NCI-H1092 treated with DMSO at 0.1 percent for 48 hours (cell line): ENCODE data around the gene KDM1B.

Experiments used
- DNase-seq: peaks from one replicate; lab custom pipeline; 2025; lab: John Stamatoyannopoulos, UW

Gene KDM1B

DNA sequence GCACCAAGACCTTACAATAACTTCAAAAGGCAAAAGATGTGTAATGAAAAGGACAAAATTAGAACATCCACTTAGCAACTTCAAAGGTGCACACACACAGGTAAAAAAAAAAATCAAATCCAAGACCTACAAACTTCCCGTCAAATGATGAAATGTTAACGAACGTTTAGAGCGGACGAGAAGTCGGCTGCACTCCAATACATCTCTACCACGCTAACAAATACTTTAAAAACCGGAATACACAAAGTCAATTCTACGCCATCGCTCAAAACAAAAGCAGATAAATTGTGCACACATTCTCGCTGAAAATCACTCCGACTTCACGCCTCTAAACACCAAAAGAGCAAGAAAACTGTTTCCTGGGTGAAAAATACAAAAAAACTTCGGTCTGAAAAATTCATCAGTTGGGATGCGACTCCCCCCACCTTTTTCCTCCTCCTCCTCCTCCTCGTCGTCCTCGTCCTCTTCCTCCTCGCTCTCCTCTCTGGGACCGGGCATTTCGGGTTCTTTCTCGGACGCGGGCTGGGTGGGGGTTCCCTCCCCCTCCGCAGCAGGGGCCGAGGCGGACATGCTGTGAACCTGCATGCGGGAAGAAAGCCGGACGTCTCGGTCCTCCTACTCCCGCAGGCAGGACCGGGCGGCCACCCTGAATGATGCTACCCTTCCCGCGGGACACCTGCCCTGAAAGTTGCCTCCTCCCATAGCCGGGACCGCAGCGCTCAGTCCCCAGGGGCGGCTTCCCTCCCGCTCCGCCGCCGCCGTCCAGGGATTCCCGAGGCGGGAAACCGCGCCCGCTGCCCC is 108.4 kb downstream of the KDM1B start:
- DNase-seq: peak; percentile 31

DNA sequence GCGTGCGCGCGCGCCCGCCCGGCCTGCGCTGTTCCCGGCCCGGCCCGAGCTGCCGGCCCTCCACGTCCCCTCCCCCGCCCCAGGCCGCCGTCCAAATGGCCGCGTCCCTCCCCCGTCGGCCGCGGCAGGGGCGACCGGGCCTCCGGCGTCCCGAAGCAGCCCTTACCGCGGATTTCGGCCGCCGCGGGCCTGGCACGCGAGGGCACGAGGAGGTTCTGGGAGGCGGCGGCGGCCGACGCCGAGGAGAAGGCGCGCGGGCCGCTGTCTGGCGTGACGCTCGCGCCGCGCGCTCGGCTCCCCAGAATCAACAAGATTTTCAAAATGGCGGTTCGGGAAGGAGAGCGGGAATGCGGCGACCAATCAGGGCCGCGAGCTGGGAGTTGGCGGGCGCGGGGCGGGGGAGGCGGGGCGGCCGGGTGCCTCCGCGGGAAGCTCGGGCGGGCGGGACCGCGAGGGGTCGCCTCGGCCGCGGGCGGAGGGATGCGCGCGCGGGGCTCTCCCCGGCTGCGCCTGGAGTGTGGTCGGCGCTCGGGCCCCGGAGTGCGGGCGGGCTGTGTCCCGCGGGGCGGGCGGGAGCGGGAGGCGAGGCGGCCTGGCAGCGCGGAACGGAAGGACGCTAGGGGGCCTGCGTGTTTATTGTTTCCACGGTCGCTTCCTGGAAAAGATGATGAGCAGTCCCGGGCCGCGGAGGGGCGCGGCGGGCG is 109.1 kb downstream of the KDM1B start, which contains the start of gene DEK:
Gene DEK, minus strand, starts transcription at position 312 of the 704 bp plus-strand sequence. CDS start 543 bp downstream, outside the sequence.
- peak; percentile 83 for DNase-seq

DNA sequence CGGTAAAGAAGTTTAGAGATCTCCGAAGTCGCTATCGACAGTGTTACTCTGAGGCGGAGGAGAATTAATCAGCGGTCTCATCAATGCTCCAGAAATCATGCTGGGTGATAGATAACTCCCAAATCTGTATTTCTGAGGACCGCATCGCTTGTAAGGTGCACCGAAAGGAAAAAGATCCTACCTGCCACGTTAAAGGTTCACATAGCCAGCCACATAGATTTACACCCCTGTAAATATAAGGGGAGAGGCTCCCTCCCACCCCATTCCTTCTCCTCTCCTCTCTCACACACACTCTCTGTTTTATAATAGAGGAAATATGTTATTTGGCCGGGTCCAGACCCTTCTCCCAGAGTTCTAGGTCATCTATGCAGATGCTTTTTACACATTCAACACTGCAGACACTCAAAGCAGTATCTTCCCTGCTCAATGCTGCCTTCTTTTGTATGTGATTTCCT is 109.7 kb downstream of the KDM1B start:
- DNase-seq: no peak

DNA sequence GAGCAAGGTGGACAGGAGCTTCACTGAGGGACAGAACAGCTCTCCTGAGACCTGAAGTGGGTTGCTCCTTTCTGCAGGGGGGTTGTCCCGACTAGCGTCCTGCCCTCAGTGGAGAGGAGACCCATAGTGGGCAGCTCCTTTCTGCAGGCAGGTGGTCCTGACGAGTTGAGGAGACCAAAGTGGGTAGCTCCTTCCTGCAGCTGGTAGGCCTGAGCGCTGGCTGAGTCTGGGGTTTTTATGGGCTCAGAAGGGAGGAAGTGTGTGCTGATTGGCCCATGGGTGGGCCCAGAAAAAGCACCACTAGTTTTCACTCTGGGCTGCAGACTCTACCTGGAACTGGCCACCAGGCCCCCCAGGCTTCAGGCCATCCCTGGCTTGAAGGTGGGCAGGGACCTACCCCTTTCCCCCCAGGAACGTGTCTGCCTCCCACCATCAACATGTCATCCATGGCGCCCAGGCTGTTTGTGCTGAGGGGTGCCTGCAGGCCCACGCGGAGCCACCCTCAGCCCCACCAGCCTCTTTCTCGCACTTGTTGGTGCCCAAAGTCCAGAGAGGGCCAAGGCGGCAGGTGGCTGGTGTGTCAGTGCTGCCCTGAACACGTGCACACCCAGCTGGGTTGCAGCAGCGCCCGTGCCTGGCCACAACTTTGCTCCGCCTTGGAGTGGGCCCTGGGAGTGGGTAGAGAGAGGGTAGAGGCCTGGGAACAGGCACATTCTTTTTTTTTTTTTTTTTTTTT is 110.7 kb downstream of the KDM1B start:
- no peak for DNase-seq

DNA sequence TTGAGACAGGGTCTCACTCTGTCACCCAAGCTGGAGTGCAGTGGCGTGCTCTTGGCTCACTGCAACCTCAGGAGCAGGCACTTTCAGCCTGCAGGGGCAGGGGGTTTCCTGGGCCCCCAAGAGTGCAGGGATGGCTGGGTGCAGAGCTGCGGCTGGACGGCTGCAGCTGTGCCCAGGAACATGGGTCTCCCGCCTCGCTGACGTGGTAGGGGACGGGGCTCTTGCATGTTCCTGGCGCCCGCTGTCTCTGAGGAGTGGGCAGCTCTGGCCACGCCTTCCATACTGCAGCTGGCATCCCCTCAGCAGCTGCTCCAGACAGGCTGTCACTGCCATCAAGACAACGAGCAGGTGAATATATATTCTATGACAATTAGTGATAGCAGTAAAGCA is 111.3 kb downstream of the KDM1B start:
- no peak for DNase-seq

DNA sequence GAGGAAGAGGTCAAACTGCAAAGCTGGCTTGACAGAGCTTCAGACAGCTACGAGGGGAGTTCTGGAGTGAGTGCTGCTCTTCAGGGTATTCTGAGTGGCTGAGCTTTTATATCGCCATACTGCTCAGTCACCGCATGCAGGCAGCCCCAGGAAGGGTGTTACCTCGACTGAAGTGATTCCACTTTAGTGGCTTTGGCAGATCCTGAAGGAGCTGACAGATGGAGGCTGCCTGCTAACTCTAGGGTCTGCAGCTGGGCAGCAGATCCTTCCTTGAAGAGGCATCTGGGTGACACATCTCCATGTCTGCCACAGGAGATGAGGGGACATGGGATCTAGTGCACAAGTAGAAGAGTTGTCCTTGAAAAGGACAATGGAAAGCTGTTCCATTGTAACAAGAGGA is 112.8 kb downstream of the KDM1B start:
- DNase-seq: no peak

DNA sequence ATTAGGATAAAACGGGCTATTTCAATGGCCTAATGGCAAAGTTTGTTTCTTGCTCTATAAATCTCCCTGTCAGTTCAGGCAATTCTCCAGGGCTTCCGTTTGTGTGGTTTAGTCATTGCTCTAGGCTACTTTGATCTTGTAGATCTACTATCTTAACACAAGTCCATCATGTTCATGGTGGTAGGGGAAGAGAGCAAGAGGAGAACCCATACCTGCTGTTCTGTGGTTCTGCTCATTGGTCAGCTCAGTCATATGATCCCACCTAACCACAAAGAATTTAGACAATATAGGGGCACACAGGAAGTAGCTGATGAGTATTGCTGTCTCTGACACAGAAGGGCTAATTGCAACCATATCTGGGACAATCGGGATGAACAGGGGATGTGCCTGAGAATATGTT is 114.0 kb downstream of the KDM1B start:
- no peak for DNase-seq

DNA sequence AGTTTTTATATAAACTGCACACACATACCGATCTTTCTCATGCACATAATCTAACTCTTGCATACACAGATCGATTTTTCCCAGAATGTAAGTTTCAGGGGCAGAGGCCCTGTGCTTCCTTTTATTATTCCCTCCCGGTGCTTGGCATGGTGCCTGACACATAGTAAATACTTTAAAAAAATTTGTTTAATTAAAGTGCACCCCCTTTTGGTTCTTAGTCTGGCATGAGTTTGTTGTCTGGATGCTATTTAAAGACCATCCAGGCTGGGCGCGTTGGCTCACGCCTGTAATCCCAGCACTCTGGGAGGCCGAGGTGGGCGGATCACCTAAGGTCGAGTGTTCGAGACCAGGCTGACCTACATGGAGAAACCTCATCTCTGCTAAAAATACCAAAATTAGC is 114.5 kb downstream of the KDM1B start:
- no peak for DNase-seq

DNA sequence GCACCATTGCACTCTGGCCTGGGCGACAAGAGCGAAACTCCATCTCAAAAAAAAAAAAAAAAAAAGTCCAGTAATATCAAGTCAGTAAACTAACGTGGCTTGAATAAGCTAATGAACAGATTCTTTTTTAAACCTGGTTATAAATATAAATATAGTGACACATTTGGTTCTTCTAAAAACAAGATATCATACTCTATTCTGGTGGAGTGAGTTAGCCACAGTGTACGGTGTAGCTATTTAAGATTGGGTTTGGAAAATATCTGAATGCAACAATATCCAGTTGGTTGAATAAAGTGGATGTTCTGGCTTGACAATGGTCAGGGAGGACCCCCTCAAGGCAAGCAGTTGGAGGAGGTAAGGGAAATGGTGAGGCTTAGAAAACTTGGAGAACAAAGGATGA is 115.0 kb downstream of the KDM1B start:
- no peak for DNase-seq
